ENCODE results near the gene STIMATE. TPM values are rescaled to one million over a fixed set of nuclear protein-coding genes. Genes with fewer than 3 reads are reported as not detected.
A peak's percentile ranks its signal among the peaks of the same experiment; 100 is the strongest.

The STIMATE gene
- 27.3 TPM for total RNA-seq

DNA sequence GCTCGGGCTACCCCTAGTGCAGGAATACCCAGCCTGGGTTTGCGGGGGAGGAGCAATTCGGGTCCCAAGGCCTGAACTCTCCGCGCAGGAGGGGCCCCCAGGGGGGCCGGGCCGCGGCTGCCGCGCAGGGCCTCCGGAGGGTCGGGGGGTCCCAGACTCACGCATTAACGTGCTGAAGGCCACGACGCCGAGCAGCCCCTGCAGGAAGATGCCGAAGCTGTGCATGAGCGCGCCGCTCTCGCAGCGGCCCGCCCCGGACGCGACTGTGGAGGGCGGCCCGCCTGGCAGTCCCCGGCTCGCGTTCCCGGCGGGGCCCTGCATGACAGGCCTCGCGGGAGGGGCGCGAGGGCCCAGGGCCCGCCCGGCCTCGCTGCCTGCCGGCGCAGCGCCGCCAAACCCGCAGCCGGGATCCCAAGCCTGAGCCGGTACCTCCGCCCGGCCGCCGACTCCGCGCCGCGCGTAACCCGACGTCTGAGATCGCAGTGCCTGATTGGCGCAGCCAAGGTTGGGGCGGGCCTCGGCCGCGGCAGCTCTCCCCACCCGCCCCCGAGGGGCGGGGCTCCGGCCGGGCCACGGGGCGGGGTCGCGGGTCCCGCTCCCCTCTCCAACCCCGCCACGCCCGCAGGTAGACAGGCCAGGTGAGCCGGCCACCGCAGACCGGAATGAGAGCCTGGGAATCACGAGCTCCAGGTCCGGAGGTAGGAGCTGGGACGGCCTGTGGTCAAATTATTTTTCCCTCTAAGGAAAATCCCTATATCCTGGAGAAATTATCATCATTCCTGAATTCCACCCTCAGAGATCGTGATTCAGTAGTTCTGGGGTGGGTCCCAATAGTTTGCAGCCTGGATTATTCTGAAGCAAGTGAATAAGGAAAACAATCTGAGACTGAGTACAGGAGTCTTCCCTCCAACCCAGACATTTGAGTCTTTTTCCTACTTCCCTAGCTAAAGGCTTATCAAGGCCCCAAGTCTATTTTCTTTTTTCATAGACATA lies at the start of gene STIMATE:
Gene STIMATE, minus strand, starts transcription at position 419 of the 993 bp plus-strand sequence. Its CDS starts 98 bp downstream, at position 321.
- Histone ChIP-seq H3K27me3 (ENCODE audit: insufficient read depth, low read length) (no peaks in the 10 kb centered on the region), H3K9me3 (ENCODE audit: low read depth, low read length) (no peaks in the 10 kb centered on the region), H3K4me1 (ENCODE audit: insufficient read depth, low read length) (peaks cover 52% of the 10 kb centered on the region), H3K4me3 (ENCODE audit: low read length) (peak within 1 kb of the TSS; percentile 80)

DNA sequence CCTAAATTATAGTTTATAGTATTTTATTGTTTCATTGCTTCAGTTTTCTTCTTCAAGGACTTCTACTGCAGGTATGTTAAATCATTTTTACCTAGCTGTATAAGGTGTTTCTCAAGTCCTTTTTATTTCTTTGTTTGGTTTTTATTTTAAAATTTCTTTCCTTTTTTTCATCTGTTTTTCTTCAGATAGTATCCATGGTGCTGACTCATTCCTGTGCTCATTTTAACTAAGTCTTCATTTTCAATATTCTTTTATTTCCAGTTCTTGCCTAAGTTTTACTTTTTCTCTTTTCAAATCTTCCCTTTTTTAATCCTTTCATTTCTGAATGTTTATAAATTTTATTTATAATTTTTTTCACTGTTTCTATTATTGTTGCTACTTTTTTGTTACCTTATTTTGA lies 42.3 kb upstream of the STIMATE start:
- H3K4me3 ChIP-seq (ENCODE audit: low read length) = no peak overlapping the region
- H3K4me1 ChIP-seq (ENCODE audit: insufficient read depth, low read length) = peaks cover 3% of the 10 kb centered on the region
- H3K9me3 ChIP-seq (ENCODE audit: low read depth, low read length) = no peaks in the 10 kb centered on the region
- no peaks in the 10 kb centered on the region for H3K27me3 ChIP-seq (ENCODE audit: insufficient read depth, low read length)

DNA sequence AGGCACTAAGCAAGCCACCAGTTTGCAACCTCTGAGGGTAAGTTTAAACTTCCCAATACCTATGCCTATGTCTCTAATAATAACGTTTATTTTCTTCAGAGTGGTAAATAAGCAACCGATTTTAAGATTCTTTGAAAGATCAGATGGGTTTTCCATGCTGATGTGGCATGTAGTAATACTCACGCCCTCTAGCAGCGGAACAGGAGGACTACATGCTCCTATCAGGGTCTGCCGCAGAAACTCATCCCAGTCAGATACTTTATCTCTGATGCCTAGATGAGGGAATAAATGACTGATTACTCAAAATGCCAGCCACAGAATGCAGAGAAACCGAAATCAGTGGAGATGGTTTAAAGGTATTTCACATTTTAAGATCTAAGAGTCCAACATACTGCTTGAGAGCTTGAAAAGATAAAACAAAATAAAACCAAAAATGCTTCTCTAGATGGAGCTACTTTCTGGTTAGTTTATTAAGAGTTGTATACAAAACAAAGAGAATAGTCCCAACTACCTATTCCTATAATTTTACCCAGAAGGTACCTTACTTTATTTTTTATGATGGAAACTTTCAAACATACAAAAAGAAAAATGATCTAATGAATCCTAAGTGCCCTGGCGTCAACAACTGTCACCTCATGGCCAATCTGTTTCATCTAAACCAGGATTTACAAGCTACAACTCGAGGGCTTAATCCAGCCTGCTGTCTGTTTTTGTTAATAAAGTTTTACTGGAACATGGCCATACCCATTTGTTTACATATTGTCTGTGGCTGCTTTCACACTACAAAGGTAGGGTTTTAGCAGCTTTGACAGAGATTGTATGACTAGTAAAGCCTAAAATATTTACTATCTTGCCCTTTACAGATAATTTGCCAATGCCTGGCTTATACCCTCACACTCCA lies 37.5 kb upstream of the STIMATE start:
- Histone ChIP-seq H3K27me3 (ENCODE audit: insufficient read depth, low read length) (no peaks in the 10 kb centered on the region), H3K9me3 (ENCODE audit: low read depth, low read length) (no peaks in the 10 kb centered on the region), H3K4me1 (ENCODE audit: insufficient read depth, low read length) (peaks cover 4% of the 10 kb centered on the region), H3K4me3 (ENCODE audit: low read length) (no peak overlapping the region)

DNA sequence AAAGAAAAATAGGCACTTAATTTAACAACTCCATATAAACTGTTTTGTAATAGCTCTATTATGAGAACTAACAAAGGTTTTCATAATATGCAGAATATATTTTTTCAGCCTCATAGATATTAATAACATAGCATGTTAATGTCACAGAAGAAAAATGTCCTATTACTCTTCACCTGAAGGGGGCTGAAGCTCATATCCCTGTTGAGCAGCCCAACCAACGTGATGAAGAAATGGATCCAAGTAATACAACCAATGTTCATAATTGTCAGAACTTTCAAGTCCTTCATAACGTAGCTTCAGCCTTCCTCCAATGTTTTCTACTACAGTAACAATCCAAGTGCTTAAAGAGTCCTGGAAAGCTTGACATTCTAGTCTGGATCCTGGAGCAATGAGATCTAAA lies 34.5 kb upstream of the STIMATE start:
- Histone ChIP-seq H3K9me3 (ENCODE audit: low read depth, low read length) (no peaks in the 10 kb centered on the region), H3K27me3 (ENCODE audit: insufficient read depth, low read length) (no peaks in the 10 kb centered on the region), H3K4me3 (ENCODE audit: low read length) (no peak overlapping the region), H3K4me1 (ENCODE audit: insufficient read depth, low read length) (peaks cover 4% of the 10 kb centered on the region)

DNA sequence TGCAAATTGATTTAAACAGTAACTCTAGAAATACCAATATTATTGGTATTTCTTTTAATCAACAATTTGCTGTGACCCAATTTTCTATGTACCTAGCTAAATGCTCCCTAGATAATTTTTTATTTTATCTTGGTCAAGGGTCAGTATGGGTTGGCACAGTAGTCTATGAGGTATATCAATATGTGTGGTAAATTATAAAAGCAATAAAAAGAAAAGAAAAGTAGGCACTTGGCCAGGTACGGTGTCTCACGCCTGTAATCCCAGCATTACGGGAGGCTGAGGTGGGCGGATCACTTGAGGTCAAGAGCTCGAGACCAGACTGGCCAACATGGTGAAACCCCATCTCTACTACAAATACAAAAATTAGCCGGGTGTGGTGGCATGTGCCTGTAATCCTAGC lies 34.0 kb upstream of the STIMATE start:
- H3K4me3 ChIP-seq (ENCODE audit: low read length) = no peak overlapping the region

DNA sequence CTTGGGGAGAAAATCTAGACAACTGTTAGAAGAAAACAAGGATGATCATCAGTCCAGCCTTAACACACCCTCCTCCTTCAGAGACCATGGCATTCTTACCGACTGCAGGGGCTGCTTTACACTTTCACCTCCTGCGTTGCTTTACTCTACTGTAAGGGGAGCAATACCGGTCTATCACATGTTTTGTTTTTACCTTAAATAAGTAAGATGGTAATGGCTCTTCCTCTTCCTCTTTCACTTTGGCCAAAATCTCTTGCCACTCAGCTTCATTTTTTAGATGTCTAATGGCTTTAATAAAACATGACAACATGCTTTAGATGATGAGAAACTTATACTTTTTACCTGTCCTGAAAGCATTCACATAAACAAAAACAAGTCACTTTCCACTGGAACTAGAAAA lies 33.4 kb upstream of the STIMATE start:
- Histone ChIP-seq H3K27me3 (ENCODE audit: insufficient read depth, low read length) (no peaks in the 10 kb centered on the region), H3K4me3 (ENCODE audit: low read length) (no peak overlapping the region), H3K9me3 (ENCODE audit: low read depth, low read length) (no peaks in the 10 kb centered on the region), H3K4me1 (ENCODE audit: insufficient read depth, low read length) (peaks cover 6% of the 10 kb centered on the region)

More for the DNA sequence above, 34.0 kb upstream of the STIMATE start:
- H3K4me1 ChIP-seq (ENCODE audit: insufficient read depth, low read length) = peaks cover 4% of the 10 kb centered on the region
- no peaks in the 10 kb centered on the region for H3K9me3 ChIP-seq (ENCODE audit: low read depth, low read length)
- H3K27me3 ChIP-seq (ENCODE audit: insufficient read depth, low read length) = no peaks in the 10 kb centered on the region

DNA sequence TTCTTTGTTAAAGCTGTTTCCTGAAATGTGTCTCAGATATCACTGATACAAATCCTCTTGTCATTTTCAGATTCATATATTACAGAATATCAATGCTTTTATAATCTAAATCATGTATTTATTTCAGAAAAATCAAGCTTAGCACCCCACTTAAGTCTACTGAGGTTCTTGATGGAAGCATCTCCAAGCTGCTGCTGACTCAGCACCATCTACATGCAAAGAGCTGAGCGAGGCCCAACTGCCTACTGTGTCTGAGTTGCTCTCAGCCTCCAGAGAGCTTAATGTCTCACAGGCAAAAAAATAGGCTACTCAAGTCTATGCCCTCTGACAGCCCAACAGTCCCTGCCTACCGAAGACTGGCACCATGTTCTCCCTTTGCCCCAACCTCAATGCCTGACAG lies 29.2 kb upstream of the STIMATE start:
- no peaks in the 10 kb centered on the region for H3K9me3 ChIP-seq (ENCODE audit: low read depth, low read length)

DNA sequence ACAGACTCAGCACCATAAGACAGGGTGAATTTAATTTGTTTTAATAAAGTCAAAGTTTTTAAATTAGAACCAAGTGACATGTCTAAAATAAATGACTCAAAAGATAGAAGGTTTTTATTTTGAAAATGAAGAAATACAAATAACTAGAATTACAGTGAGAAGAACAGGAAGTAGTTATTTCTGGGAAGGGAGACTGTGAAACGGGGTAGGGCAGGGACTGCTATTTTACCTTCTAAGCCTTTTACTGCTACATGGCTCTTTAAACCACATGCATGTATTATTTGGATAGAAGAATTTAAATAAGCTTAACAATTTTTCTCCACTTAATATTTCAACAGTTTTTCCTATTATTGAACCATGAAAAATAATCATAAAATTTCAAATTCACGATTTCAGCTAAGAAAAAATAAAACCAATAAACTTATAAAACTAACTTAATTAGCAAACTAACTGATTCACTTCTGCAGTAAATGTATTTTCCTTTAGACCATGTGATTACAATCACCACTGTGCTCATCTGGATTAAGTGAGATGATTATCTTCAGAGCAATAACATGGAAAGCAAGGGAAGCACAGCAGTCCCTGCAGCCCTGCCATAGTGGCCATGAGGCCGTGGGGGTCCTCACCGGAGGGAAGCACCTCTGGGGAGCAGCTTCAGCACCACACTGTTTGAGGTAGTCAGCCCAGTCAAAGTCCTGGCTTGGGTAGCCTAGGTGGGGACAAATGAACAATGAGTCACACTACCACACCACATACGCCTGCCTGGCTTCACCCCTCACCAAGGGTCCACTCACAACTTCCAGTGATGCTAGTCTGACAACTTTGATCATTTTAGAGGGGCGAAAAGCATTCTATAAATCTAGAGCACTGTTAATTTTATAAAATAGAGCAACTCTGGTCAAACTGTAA lies 28.3 kb upstream of the STIMATE start:
- H3K4me1 ChIP-seq (ENCODE audit: insufficient read depth, low read length) = peaks cover 29% of the 10 kb centered on the region
- no peaks in the 10 kb centered on the region for H3K9me3 ChIP-seq (ENCODE audit: low read depth, low read length)
- H3K27me3 ChIP-seq (ENCODE audit: insufficient read depth, low read length) = no peaks in the 10 kb centered on the region
- no peak overlapping the region for H3K4me3 ChIP-seq (ENCODE audit: low read length)

More for the DNA sequence above, 29.2 kb upstream of the STIMATE start:
- H3K27me3 ChIP-seq (ENCODE audit: insufficient read depth, low read length) = no peaks in the 10 kb centered on the region
- H3K4me1 ChIP-seq (ENCODE audit: insufficient read depth, low read length) = peaks cover 22% of the 10 kb centered on the region
- H3K4me3 ChIP-seq (ENCODE audit: low read length) = no peak overlapping the region

DNA sequence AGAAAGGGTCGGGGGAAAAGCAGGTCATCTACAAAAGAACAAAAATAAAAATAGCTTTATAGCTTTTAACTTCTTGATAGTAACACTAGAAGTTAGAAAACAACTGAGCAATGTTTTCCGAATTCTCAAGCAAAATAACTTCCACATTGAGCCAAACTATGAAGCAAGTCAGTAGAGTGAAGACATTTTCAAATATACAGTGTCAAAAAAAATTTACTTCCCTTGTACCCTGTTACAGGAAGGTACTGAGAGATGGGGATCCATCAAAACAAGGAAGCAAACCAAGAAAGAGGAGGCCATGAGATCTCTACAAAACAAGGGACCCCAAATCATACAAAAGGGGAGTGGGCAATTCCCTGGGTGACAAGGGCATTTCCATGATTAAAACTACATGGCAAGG lies 26.6 kb upstream of the STIMATE start:
- H3K4me1 ChIP-seq (ENCODE audit: insufficient read depth, low read length) = peaks cover 29% of the 10 kb centered on the region
- H3K9me3 ChIP-seq (ENCODE audit: low read depth, low read length) = no peaks in the 10 kb centered on the region
- no peak overlapping the region for H3K4me3 ChIP-seq (ENCODE audit: low read length)
- no peaks in the 10 kb centered on the region for H3K27me3 ChIP-seq (ENCODE audit: insufficient read depth, low read length)

DNA sequence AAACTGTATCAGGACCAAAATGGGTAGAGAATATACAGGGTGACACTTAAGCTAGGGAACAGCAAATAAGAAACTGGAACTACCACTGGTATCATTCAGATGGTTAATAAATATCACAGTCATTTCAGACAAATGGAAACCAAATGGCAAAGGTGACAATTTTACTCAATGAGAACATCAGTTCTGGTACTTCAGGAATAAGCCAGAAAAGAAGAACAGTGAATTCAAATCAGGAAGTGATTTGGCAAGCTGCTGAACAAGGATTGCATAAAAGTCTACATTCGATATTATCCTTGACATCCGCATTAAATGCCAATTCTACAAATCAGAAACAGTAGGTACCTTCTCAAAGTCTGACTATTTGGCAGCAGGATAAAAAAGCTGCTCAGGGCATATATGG lies 23.5 kb upstream of the STIMATE start:
- no peaks in the 10 kb centered on the region for H3K27me3 ChIP-seq (ENCODE audit: insufficient read depth, low read length)
- peaks cover 28% of the 10 kb centered on the region for H3K4me1 ChIP-seq (ENCODE audit: insufficient read depth, low read length)
- no peaks in the 10 kb centered on the region for H3K9me3 ChIP-seq (ENCODE audit: low read depth, low read length)

DNA sequence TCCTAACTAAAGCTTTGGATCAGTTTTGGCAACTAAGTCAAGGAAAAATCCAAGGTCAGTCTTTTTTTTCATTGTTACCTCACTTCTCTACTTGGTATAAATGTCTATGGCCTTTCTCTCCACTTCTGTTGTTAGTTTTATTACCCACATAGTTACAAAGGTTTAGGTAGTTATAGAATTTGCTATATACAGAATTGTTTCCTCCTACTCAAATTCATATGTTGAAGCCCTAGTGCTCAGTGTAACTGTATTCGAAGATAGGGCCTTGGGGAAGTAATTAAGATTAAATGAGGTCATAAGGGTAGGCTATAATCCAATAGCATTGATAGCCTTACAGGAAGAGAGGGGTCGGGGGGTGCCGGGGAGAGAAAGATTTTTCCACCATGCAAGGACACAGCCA lies 19.7 kb upstream of the STIMATE start:
- H3K4me3 ChIP-seq (ENCODE audit: low read length) = no peak overlapping the region
- H3K27me3 ChIP-seq (ENCODE audit: insufficient read depth, low read length) = no peaks in the 10 kb centered on the region
- H3K4me1 ChIP-seq (ENCODE audit: insufficient read depth, low read length) = peaks cover 26% of the 10 kb centered on the region
- H3K9me3 ChIP-seq (ENCODE audit: low read depth, low read length) = no peaks in the 10 kb centered on the region

More for the DNA sequence above, 23.5 kb upstream of the STIMATE start:
- H3K4me3 ChIP-seq (ENCODE audit: low read length) = no peak overlapping the region

DNA sequence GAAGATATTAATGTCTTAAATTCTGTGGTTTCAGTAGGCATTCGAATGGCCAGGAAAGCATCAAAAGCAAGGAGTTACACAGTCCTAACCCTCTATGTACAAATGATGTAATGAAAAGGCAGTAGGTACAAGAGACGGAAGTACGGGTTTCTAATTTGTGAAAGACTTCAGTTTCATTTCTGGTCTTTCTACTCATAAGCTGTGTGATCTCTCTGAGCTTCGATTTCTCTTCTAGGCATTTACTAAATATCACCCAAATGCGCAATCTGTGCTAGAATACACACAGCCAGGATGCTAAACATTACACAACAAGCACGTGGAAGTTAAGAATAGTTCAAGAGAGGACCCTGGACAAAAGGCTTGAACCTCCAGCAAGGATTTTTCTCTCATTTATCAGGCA lies 17.9 kb upstream of the STIMATE start:
- H3K9me3 ChIP-seq (ENCODE audit: low read depth, low read length) = no peaks in the 10 kb centered on the region
- no peak overlapping the region for H3K4me3 ChIP-seq (ENCODE audit: low read length)
- peaks cover 16% of the 10 kb centered on the region for H3K4me1 ChIP-seq (ENCODE audit: insufficient read depth, low read length)
- no peaks in the 10 kb centered on the region for H3K27me3 ChIP-seq (ENCODE audit: insufficient read depth, low read length)

DNA sequence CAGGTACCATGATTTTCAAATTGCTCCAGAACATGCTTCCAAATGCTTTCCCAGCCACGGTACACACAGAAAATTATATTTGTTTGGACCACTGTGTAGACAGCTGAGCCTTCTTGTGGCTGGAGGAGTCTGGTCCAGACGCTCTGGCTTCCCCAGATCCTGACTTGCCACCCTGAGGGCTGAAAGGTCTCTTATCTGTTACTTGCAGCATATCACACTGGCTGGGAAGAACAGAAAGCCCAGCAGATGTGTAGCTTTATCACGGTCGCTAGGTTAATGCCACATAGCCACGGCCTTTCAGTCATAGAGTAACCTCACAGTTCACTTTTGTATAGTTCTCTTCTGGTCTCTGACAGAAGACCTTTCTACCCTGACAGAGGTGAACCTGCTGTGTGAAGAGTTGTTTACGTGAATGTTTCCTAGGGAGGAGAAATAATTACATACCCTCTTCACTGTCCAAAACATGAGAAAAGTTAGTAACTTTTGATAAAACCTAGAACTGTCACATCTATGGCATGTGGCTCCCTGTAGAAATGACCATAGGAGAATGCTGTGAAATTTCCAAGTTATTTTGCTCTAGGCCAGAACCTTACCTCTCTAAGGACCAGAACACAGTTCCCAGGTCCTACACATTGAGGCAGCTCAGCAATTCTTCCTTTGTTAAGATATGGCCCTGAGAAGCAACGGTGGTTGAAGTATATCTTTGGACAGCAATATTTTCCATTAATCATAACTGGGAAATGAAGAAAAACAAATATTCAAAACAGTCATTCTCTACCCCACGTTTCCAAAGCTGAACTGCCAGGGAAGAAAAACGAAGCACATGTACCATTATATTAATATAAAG lies 15.8 kb upstream of the STIMATE start:
- H3K4me1 ChIP-seq (ENCODE audit: insufficient read depth, low read length) = peaks cover 16% of the 10 kb centered on the region
- no peak overlapping the region for H3K4me3 ChIP-seq (ENCODE audit: low read length)
- H3K9me3 ChIP-seq (ENCODE audit: low read depth, low read length) = no peaks in the 10 kb centered on the region
- no peaks in the 10 kb centered on the region for H3K27me3 ChIP-seq (ENCODE audit: insufficient read depth, low read length)
